ENCODE data around the gene MFSD6. TPM values are rescaled to one million over a fixed set of nuclear protein-coding genes. Genes with fewer than 3 reads are reported as not detected.

Gene MFSD6
- polyA plus RNA-seq, 3 donors = 8.8 to 15.7 (median 12.9) TPM

DNA sequence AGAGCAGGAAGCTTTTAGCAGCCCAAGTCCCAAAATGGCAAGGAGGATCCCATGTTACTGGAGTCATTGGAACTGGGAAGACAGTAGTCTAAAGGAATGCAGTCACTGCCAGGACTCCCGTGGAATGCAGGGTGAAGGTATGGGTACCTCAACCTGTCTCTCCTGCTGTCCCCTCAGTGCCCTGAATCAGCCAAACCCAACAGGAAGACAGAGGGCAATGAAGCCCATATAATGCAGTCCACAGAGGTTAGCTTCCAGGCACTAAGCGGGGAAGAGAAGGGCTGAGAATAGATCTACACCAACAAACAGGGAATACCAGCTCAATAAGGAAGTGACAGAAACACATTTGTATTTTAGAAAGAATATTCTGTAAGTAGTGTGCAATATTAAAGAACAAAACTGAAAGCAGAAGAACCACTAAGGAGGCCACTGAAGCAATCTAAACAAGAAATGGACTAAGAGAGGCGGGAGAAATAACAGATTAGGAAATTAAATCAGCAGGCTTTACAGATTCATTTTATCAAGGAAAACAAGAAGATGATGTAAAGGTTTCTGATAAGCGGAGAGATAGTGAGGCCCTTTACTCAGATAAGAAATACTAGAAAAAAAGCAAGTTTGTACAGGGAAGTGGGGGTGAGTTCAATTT is 118.1 kb downstream of the MFSD6 start:
- Histone ChIP-seq H3K36me3 (replicated peaks in 1 of 2; ENCODE audit: control insufficient read depth in 1 of 2, insufficient read depth in 2 of 2, low read length in 2 of 2) (no peaks in the 10 kb centered on the region), H3K9me3 (replicated peaks in 1 of 2; ENCODE audit: control insufficient read depth in 1 of 2, insufficient read depth in 1 of 2, low read length in 2 of 2) (no peaks in the 10 kb centered on the region), H2AFZ (ENCODE audit: insufficient read depth, low read depth, low read length, poor library complexity, severe bottlenecking) (peak overlapping the region; percentile 74), H3K27me3 (ENCODE audit: control insufficient read depth in 2 of 2, insufficient read depth in 2 of 2, low read length in 2 of 2) (no peaks in the 10 kb centered on the region), H3K4me3 (replicated peaks in 1 of 3; ENCODE audit: low read depth in 2 of 3, low read length in 3 of 3) (peak overlapping the region in 1 of 3 experiments; percentile 55), H3K4me2 (replicated peaks; ENCODE audit: extremely low read depth, low read length, poor library complexity, severe bottlenecking) (peak overlapping the region; percentile 61), H3K79me2 (ENCODE audit: insufficient read depth, low read length) (peaks cover 10% of the 10 kb centered on the region), H4K20me1 (ENCODE audit: insufficient read depth, low read length) (no peaks in the 10 kb centered on the region), H3K27ac (ENCODE audit: low read depth in 1 of 2, low read length in 2 of 2) (peak overlapping the region; percentile 63 to 86), H3K9ac (ENCODE audit: insufficient read depth, low read length, poor library complexity, severe bottlenecking) (no peak overlapping the region), H3K4me1 (ENCODE audit: control insufficient read depth in 1 of 2, insufficient read depth in 2 of 2, low read length in 2 of 2) (peaks cover 51 to 54% of the 10 kb centered on the region in 2 donors)
- peak overlapping the region; percentile 59 to 76 for H3K4me3 Mint-ChIP-seq
- peaks cover 0 to 5% (median 2%) of the 10 kb centered on the region in 3 donors for H3K27me3 Mint-ChIP-seq (ENCODE audit: low read depth in 3 of 3)
- no CpG with 5 or more reads among the region's 4 CpGs for WGBS (ENCODE audit: insufficient coverage)
- TF ChIP-seq CTCF (IDR thresholded peaks at IDR 0.05) = no peak
- H3K27ac Mint-ChIP-seq = peak overlapping the region; percentile 87 to 96 (median 91)
- intact Hi-C loops (cut with micrococcal nuclease) = no loop called here
- peaks cover 59% of the 10 kb centered on the region for H3K4me1 Mint-ChIP-seq
- peak; percentile 25 to 61 (median 31) for DNase-seq
- H3K9me3 Mint-ChIP-seq = peaks cover 0 to 3% (median 0%) of the 10 kb centered on the region in 7 donors
- peaks cover 8 to 13% of the 10 kb centered on the region in 2 donors for H3K36me3 Mint-ChIP-seq

DNA sequence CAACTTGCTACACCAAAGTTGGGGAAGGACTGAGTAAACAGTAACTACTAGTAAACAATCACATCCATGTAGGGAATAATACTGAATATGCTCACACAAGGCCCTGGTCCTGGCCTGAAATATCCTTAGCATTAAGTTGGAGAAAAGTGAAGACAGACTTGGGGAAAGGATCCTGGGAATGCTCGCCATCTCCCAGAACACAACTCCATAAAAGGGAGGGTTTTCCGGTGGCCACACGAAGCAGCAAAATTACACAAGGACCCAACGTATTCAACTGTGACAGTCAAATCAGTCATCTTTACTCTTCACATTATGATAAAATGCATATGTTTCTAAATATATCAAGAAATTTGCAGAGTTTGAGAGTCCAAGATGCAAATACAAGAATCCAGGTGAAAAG is 119.1 kb downstream of the MFSD6 start:
- Histone ChIP-seq H3K79me2 (ENCODE audit: insufficient read depth, low read length) (peaks cover 10% of the 10 kb centered on the region), H3K36me3 (replicated peaks in 1 of 2; ENCODE audit: control insufficient read depth in 1 of 2, insufficient read depth in 2 of 2, low read length in 2 of 2) (no peaks in the 10 kb centered on the region), H3K4me2 (replicated peaks; ENCODE audit: extremely low read depth, low read length, poor library complexity, severe bottlenecking) (peak overlapping the region; percentile 61), H3K9me3 (replicated peaks in 1 of 2; ENCODE audit: control insufficient read depth in 1 of 2, insufficient read depth in 1 of 2, low read length in 2 of 2) (no peaks in the 10 kb centered on the region), H4K20me1 (ENCODE audit: insufficient read depth, low read length) (no peaks in the 10 kb centered on the region), H3K4me3 (replicated peaks in 1 of 3; ENCODE audit: low read depth in 2 of 3, low read length in 3 of 3) (no peak overlapping the region), H2AFZ (ENCODE audit: insufficient read depth, low read depth, low read length, poor library complexity, severe bottlenecking) (no peak overlapping the region), H3K9ac (ENCODE audit: insufficient read depth, low read length, poor library complexity, severe bottlenecking) (no peak overlapping the region), H3K4me1 (ENCODE audit: control insufficient read depth in 1 of 2, insufficient read depth in 2 of 2, low read length in 2 of 2) (peaks cover 51 to 54% of the 10 kb centered on the region in 2 donors), H3K27ac (ENCODE audit: low read depth in 1 of 2, low read length in 2 of 2) (peak overlapping the region in 1 of 2 donors; percentile 86), H3K27me3 (ENCODE audit: control insufficient read depth in 2 of 2, insufficient read depth in 2 of 2, low read length in 2 of 2) (no peaks in the 10 kb centered on the region)
- Mint-ChIP-seq H3K4me1 (peaks cover 59% of the 10 kb centered on the region), H3K9me3 (peaks cover 0 to 3% (median 0%) of the 10 kb centered on the region in 7 donors), H3K27ac (peak overlapping the region; percentile 59 to 96 (median 87)), H3K36me3 (peaks cover 6 to 13% of the 10 kb centered on the region in 2 donors), H3K4me3 (no peak overlapping the region), H3K27me3 (ENCODE audit: low read depth in 3 of 3) (peaks cover 0 to 2% (median 2%) of the 10 kb centered on the region in 3 donors)
- intact Hi-C loops (cut with micrococcal nuclease) = no loop called here
- no CpG with 5 or more reads among the region's 4 CpGs for WGBS (ENCODE audit: insufficient coverage)
- TF ChIP-seq CTCF (IDR thresholded peaks at IDR 0.05) = no peak
- no peak for DNase-seq
